SK-N-SH (cell line): ENCODE data around the gene WIPI1. TPM values are rescaled to one million over a fixed set of nuclear protein-coding genes. Genes with fewer than 3 reads are reported as not detected.

ENCODE experiments used
- CTCF ChIA-PET: fragments of 300-600, 350-600 bp; formaldehyde crosslinking; extraction: SDS; loops from one replicate; lab custom pipeline; 2021; lab: Yijun Ruan, JAX
- POLR2A ChIA-PET: fragments of 350-600 bp; sonication (Branson Sonifier 250); formaldehyde crosslinking; extraction: SDS; loops from one replicate; lab custom pipeline; 2020; ENCODE audit warnings: antibody characterized with exemption, inconsistent platforms; lab: Yijun Ruan, JAX
- DNase-seq: peaks from one replicate; pipeline ENCODE4 v3.0.0; 2012
- H2AFZ ChIP-seq: fragments of 200-600 bp; sonication (generic); 2 replicates; pipeline ENCODE4 v1.8.1; 2016; ENCODE audit warnings: antibody characterized with exemption, mild to moderate bottlenecking, low read depth
- H3F3A ChIP-seq: fragments of 200-600 bp; sonication (generic); replicated peaks from 2 replicates; pipeline ENCODE3; 2016; ENCODE audit warnings: antibody characterized with exemption, mild to moderate bottlenecking; ENCODE audit not compliant: insufficient read depth
- H3K27ac ChIP-seq, 2 experiments: fragments of 200-500 bp in 1 of 2; fragments of 200-600 bp in 1 of 2; sonication (Bioruptor generic) in 1 of 2; sonication (generic), shearing (Covaris generic) in 1 of 2; 2 replicates each; pipeline versions ENCODE4 v1.5.1 to v1.6.1; 2014 to 2016; ENCODE audit warnings: low read depth in 2 of 2, inconsistent platforms in 1 of 2, low read length in 1 of 2, mild to moderate bottlenecking in 1 of 2, mixed read lengths in 1 of 2
- H3K27me3 ChIP-seq: fragments of 200-600 bp; sonication (generic), shearing (Covaris generic); 2 replicates; pipeline ENCODE4 v1.6.1; 2016; ENCODE audit warnings: mixed run types; ENCODE audit not compliant: insufficient read depth
- H3K36me3 ChIP-seq, 2 experiments: fragments of 200-500 bp in 1 of 2; fragments of 200-600 bp in 1 of 2; sonication (Bioruptor generic) in 1 of 2; sonication (generic) in 1 of 2; replicated peaks in 1 of 2; 2 replicates each; pipeline versions ENCODE3 to v1.5.1; 2014 to 2016; ENCODE audit warnings: low read length in 1 of 2, mild to moderate bottlenecking in 1 of 2; ENCODE audit not compliant: insufficient read depth in 2 of 2, control insufficient read depth in 1 of 2
- H3K4me1 ChIP-seq, 2 experiments: fragments of 200-500 bp in 1 of 2; fragments of 200-600 bp in 1 of 2; sonication (Bioruptor generic) in 1 of 2; sonication (generic), shearing (Covaris generic) in 1 of 2; 2 replicates each; pipeline versions ENCODE4 v1.5.1 to v1.6.1; 2014 to 2016; ENCODE audit warnings: low read depth in 1 of 2, low read length in 1 of 2, mixed run types in 1 of 2; ENCODE audit not compliant: insufficient read depth in 2 of 2, control insufficient read depth in 1 of 2
- H3K4me2 ChIP-seq: fragments of 200-600 bp; sonication (generic), shearing (Covaris generic); 2 replicates; pipeline ENCODE4 v1.6.1; 2017; ENCODE audit warnings: mixed run types
- H3K4me3 ChIP-seq, 2 experiments: fragments of 200-500 bp in 1 of 2; fragments of 200-600 bp in 1 of 2; sonication (Bioruptor generic) in 1 of 2; sonication (generic), shearing (Covaris generic) in 1 of 2; 2 replicates each; pipeline versions ENCODE4 v1.5.1 to v1.8.1; 2014 to 2016; ENCODE audit warnings: low read depth in 2 of 2, inconsistent platforms in 1 of 2, low read length in 1 of 2, mild to moderate bottlenecking in 1 of 2, mixed read lengths in 1 of 2, moderate library complexity in 1 of 2
- H3K79me2 ChIP-seq: fragments of 200-600 bp; sonication (generic); 2 replicates; pipeline ENCODE4 v1.8.1; 2017; ENCODE audit warnings: mild to moderate bottlenecking; ENCODE audit not compliant: insufficient read depth
- H3K9ac ChIP-seq: fragments of 200-600 bp; sonication (generic); 2 replicates; pipeline ENCODE4 v1.6.1; 2017; ENCODE audit warnings: mixed run types
- H3K9me2 ChIP-seq: fragments of 200-600 bp; sonication (generic); 2 replicates; pipeline ENCODE4 v1.6.1; 2017; ENCODE audit warnings: mixed run types
- H3K9me3 ChIP-seq: fragments of 200-600 bp; sonication (generic); 2 replicates; pipeline ENCODE4 v1.6.1; 2017; ENCODE audit warnings: mixed run types, mild to moderate bottlenecking, moderate library complexity
- H4K20me1 ChIP-seq: fragments of 200-600 bp; sonication (generic); 2 replicates; pipeline ENCODE4 v1.6.1; 2017; ENCODE audit warnings: mild to moderate bottlenecking, mixed run types; ENCODE audit not compliant: insufficient read depth
- CTCF ChIP-seq: fragments of 200-600 bp; sonication (generic); IDR thresholded peaks from 2 replicates; pipeline ENCODE4 v1.6.1; 2017; ENCODE audit warnings: antibody characterized with exemption, mild to moderate bottlenecking, moderate library complexity
- ELF1 ChIP-seq: IDR thresholded peaks from 2 replicates; pipeline ENCODE4 v1.4.0; 2012
- EP300 ChIP-seq, 2 experiments: IDR thresholded peaks; 2 replicates each; pipeline versions ENCODE4 v1.4.0 to v1.6.1; 2012; ENCODE audit warnings: borderline replicate concordance in 1 of 2, low read depth in 1 of 2, low read length in 1 of 2
- GATA2 ChIP-seq: sonication (generic); formaldehyde crosslinking; IDR thresholded peaks from 2 replicates; pipeline ENCODE4 v1.5.0; 2020; ENCODE audit warnings: mild to moderate bottlenecking, missing genetic modification reagents
- IRF3 ChIP-seq: fragments of 150-350 bp; IDR thresholded peaks from 2 replicates; pipeline ENCODE4 v1.6.1; 2016; ENCODE audit warnings: mild to moderate bottlenecking, low read depth, low read length
- NFIC ChIP-seq: IDR thresholded peaks from 2 replicates; pipeline ENCODE4 v1.4.0; 2012; ENCODE audit warnings: borderline replicate concordance
- NRF1 ChIP-seq: IDR thresholded peaks from 2 replicates; pipeline ENCODE4 v1.6.1; 2012; ENCODE audit warnings: low read depth, mild to moderate bottlenecking, low read length
- POLR2AphosphoS5 ChIP-seq: IDR thresholded peaks from 2 replicates; pipeline ENCODE4 v1.6.1; 2012; ENCODE audit warnings: low read depth, low read length
- RCOR1 ChIP-seq: fragments of 150-350 bp; IDR thresholded peaks from 2 replicates; pipeline ENCODE4 v1.6.1; 2017; ENCODE audit warnings: antibody characterized with exemption, low read length
- REST ChIP-seq: IDR thresholded peaks from 2 replicates; pipeline ENCODE4 v1.6.1; 2012; ENCODE audit warnings: mild to moderate bottlenecking, low read depth, low read length, moderate library complexity
- RXRA ChIP-seq: IDR thresholded peaks from 2 replicates; pipeline ENCODE4 v1.4.0; 2012; ENCODE audit warnings: low read depth, mild to moderate bottlenecking, borderline replicate concordance
- SIN3A ChIP-seq: IDR thresholded peaks from 2 replicates; pipeline ENCODE4 v1.6.1; 2012; ENCODE audit warnings: low read depth, mild to moderate bottlenecking, low read length, moderate library complexity, borderline replicate concordance
- TAF1 ChIP-seq: IDR thresholded peaks from 2 replicates; pipeline ENCODE4 v1.6.1; 2012; ENCODE audit warnings: low read depth, mild to moderate bottlenecking, low read length, moderate library complexity, borderline replicate concordance
- WGBS: methylation state at CpG from one replicate; pipeline ENCODE4 v1.1.6; 2017; ENCODE audit warnings: low lambda C conversion rate; 5-methylcytosine and 5-hydroxymethylcytosine counted together
- polyA plus RNA-seq, 3 experiments: library from polyadenylated mRNA; depleted of rRNA; stranded (reverse); fragments of >200 nt; gene quantifications; 2 replicates each; pipeline ENCODE4 v1.2.3, GENCODE V29; 2012
- TF ChIP-seq, protein P1 (sequence below): IDR thresholded peaks from 2 replicates; pipeline ENCODE4 v1.4.0; 2012; ENCODE audit warnings: low read depth, borderline replicate concordance
- TF ChIP-seq, protein P2 (sequence below): IDR thresholded peaks from 2 replicates; pipeline ENCODE4 v1.4.0; 2012; ENCODE audit warnings: low read depth, borderline replicate concordance
- TF ChIP-seq, protein P3 (sequence below): fragments of 150-350 bp; IDR thresholded peaks from 2 replicates; pipeline ENCODE4 v1.6.1; 2017; ENCODE audit warnings: antibody characterized with exemption, low read length, low read depth, borderline replicate concordance

Gene WIPI1
- polyA plus RNA-seq, 1 of the 3 experiments (the other 2 are of a cell fraction), result 52.7 TPM

DNA sequence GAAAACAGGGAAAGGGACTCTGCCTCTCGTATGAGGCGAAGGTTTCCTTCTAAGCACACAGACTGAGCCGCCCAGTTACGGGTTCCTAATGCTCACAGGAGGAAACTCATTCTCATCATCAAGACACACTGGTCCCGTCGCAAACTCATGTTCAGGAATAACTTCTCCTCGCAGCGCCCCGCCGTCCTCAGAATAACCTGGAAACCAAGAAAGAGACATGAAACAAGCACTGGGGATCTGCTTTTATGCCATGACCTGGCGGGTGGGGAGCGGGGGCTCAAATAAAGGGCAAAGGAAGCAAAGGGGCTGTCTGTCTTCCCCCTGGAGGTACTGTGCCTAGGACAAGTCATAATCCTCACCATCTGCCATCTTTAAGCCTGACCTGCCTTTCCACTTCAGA lies 31.3 kb downstream of the WIPI1 start:
- Histone ChIP-seq H3K27ac (no peak overlapping the region), H3K36me3 (peaks cover 21 to 44% of the 10 kb centered on the region in 2 experiments), H2AFZ (no peak overlapping the region), H3K4me2 (no peak overlapping the region), H3K9me2 (no peaks in the 10 kb centered on the region), H3K79me2 (no peaks in the 10 kb centered on the region), H3K4me1 (no peaks in the 10 kb centered on the region), H3K4me3 (no peak overlapping the region), H3K27me3 (no peaks in the 10 kb centered on the region), H3K9me3 (no peaks in the 10 kb centered on the region), H3F3A (no peaks in the 10 kb centered on the region), H3K9ac (no peak overlapping the region), H4K20me1 (no peaks in the 10 kb centered on the region)
- DNase-seq, result no peak
- CTCF ChIA-PET, result interaction anchor here (1.3 to 5.1 kb wide), 3 partner anchors 11 to 27 kb away, joined by 4 to 35 read pairs (median 6); no protein-coding TSS in a partner anchor
- 93% methylated on average over 12 of the region's 12 CpGs for WGBS
- TF ChIP-seq NRF1, result no peak
- TF ChIP-seq CTCF, result no peak
- TF ChIP-seq REST, result no peak
- TF ChIP-seq, protein P1, sequence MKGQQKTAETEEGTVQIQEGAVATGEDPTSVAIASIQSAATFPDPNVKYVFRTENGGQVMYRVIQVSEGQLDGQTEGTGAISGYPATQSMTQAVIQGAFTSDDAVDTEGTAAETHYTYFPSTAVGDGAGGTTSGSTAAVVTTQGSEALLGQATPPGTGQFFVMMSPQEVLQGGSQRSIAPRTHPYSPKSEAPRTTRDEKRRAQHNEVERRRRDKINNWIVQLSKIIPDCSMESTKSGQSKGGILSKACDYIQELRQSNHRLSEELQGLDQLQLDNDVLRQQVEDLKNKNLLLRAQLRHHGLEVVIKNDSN, result no peak
- no peak for TF ChIP-seq RXRA
- no peak for TF ChIP-seq IRF3
- no peak for TF ChIP-seq GATA2 (CRISPR knock-in tag)
- TF ChIP-seq, protein P2, sequence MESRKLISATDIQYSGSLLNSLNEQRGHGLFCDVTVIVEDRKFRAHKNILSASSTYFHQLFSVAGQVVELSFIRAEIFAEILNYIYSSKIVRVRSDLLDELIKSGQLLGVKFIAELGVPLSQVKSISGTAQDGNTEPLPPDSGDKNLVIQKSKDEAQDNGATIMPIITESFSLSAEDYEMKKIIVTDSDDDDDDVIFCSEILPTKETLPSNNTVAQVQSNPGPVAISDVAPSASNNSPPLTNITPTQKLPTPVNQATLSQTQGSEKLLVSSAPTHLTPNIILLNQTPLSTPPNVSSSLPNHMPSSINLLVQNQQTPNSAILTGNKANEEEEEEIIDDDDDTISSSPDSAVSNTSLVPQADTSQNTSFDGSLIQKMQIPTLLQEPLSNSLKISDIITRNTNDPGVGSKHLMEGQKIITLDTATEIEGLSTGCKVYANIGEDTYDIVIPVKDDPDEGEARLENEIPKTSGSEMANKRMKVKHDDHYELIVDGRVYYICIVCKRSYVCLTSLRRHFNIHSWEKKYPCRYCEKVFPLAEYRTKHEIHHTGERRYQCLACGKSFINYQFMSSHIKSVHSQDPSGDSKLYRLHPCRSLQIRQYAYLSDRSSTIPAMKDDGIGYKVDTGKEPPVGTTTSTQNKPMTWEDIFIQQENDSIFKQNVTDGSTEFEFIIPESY, result no peak
- no peak for TF ChIP-seq ELF1
- TF ChIP-seq EP300 (IDR thresholded peaks at IDR 0.05; ENCODE audit: borderline replicate concordance in 1 of 2, low read depth in 1 of 2, low read length in 1 of 2), result no peak
- no peak for TF ChIP-seq POLR2AphosphoS5
- TF ChIP-seq SIN3A, result no peak
- no peak for TF ChIP-seq NFIC
- TF ChIP-seq, protein P3, sequence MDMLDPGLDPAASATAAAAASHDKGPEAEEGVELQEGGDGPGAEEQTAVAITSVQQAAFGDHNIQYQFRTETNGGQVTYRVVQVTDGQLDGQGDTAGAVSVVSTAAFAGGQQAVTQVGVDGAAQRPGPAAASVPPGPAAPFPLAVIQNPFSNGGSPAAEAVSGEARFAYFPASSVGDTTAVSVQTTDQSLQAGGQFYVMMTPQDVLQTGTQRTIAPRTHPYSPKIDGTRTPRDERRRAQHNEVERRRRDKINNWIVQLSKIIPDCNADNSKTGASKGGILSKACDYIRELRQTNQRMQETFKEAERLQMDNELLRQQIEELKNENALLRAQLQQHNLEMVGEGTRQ, result no peak
- no peak for TF ChIP-seq TAF1
- TF ChIP-seq RCOR1, result no peak
- POLR2A ChIA-PET, result no interaction called here
